PC-3 (cell line): ENCODE data around the gene GATA1. TPM values are rescaled to one million over a fixed set of nuclear protein-coding genes. Genes with fewer than 3 reads are reported as not detected.

Source experiments
- ATAC-seq: fragments of 200-7000 bp; cut with Tn5 transposase; 2 replicates; pipeline ENCODE4 v1.9.1; 2020; ENCODE audit warnings: mild to moderate bottlenecking, moderate library complexity
- BruUV-seq: library from RNA; stranded (reverse); fragments of 400-500 nt; replicated peaks from 2 replicates; lab custom pipeline; 2021; lab: Mats Ljungman, UMichigan
- CTCF ChIA-PET: fragments of 300-600 bp; sonication (Branson Sonifier 250); formaldehyde crosslinking; loops from one replicate; lab custom pipeline; 2022; ENCODE audit warnings: antibody characterized with exemption; lab: Charles Lee
- POLR2A ChIA-PET: fragments of 300-600 bp; sonication (Branson Sonifier 250); formaldehyde crosslinking; loops from one replicate; lab custom pipeline; 2022; ENCODE audit warnings: antibody characterized with exemption; ENCODE audit not compliant: unreplicated experiment; lab: Charles Lee
- DNase-seq: peaks from one replicate; pipeline ENCODE4 v3.0.0-alpha.2; 2015
- H2AFZ ChIP-seq: fragments of 300-600 bp; sonication (generic); 2 replicates; pipeline ENCODE4 v1.6.0; 2016; ENCODE audit warnings: antibody characterized with exemption, low read length
- H3F3A ChIP-seq: fragments of 300-600 bp; sonication (generic); one replicate; pipeline ENCODE4 v1.6.0; 2017; ENCODE audit warnings: antibody characterized with exemption, low read length, control low read depth, mild to moderate bottlenecking; ENCODE audit not compliant: unreplicated experiment
- H3K27ac ChIP-seq: fragments of 300-600 bp; sonication (generic); 2 replicates; pipeline ENCODE4 v1.5.1; 2016; ENCODE audit warnings: mild to moderate bottlenecking, low read length
- H3K27me3 ChIP-seq: fragments of 300-600 bp; sonication (generic); 2 replicates; pipeline ENCODE4 v1.6.1; 2016; ENCODE audit warnings: low read length, mixed read lengths
- H3K36me3 ChIP-seq: fragments of 300-600 bp; sonication (generic); 2 replicates; pipeline ENCODE4 v1.6.1; 2016; ENCODE audit warnings: low read depth, mixed run types, low read length, mixed read lengths
- H3K4me1 ChIP-seq: fragments of 300-600 bp; sonication (generic); 2 replicates; pipeline ENCODE4 v1.5.1; 2016; ENCODE audit warnings: low read length; ENCODE audit not compliant: insufficient read depth
- H3K4me2 ChIP-seq: fragments of 300-600 bp; sonication (generic); 2 replicates; pipeline ENCODE4 v1.6.0; 2016; ENCODE audit warnings: low read length
- H3K4me3 ChIP-seq: fragments of 300-600 bp; sonication (generic); 2 replicates; pipeline ENCODE4 v1.5.1; 2016; ENCODE audit warnings: mild to moderate bottlenecking, low read length, mixed read lengths
- H3K79me2 ChIP-seq: fragments of 300-600 bp; sonication (generic); 2 replicates; pipeline ENCODE4 v1.6.1; 2017; ENCODE audit warnings: low read length, mixed read lengths
- H3K9ac ChIP-seq: fragments of 300-600 bp; sonication (generic); 2 replicates; pipeline ENCODE4 v1.6.0; 2016; ENCODE audit warnings: mild to moderate bottlenecking, low read length
- H3K9me2 ChIP-seq: fragments of 300-600 bp; sonication (generic); replicated peaks from 2 replicates; pipeline ENCODE4 v1.6.1; 2016; ENCODE audit warnings: mixed run types, low read length, mixed read lengths
- H3K9me3 ChIP-seq: fragments of 300-600 bp; sonication (generic); 2 replicates; pipeline ENCODE4 v1.6.1; 2016; ENCODE audit warnings: low read length, mixed read lengths
- H4K20me1 ChIP-seq: fragments of 300-600 bp; sonication (generic); 2 replicates; pipeline ENCODE4 v1.6.1; 2016; ENCODE audit warnings: low read length, mixed read lengths
- CTCF ChIP-seq: fragments of 300-600 bp; sonication (generic); conservative IDR thresholded peaks from 2 replicates; pipeline ENCODE4 v1.5.1; 2017; ENCODE audit warnings: antibody characterized with exemption, low read depth, mild to moderate bottlenecking, low read length
- EZH2 ChIP-seq: fragments of 300-600 bp; sonication (generic); IDR thresholded peaks from one replicate; pipeline ENCODE4 v1.6.1; 2017; ENCODE audit warnings: antibody characterized with exemption, mild to moderate bottlenecking, low read length; ENCODE audit not compliant: unreplicated experiment
- EZH2phosphoT487 ChIP-seq: fragments of 300-600 bp; sonication (generic); IDR thresholded peaks from 2 replicates; pipeline ENCODE4 v1.6.1; 2018; ENCODE audit warnings: mild to moderate bottlenecking, antibody characterized with exemption, low read length, borderline replicate concordance
- intact Hi-C: fragments of 100-400 bp; cut with micrococcal nuclease; formaldehyde crosslinking; loops from 2 replicates; pipeline ENCODE4 v1.9.0; 2023
- total RNA-seq: library from RNA; depleted of rRNA; stranded (reverse); fragments of >200 nt; gene quantifications from 2 replicates; pipeline ENCODE4 v1.2.3, GENCODE V29; 2014

Gene GATA1
- total RNA-seq, 1 experiment from 2014 or later: not detected

- Histone ChIP-seq H3K9me2 (no peaks in the 10 kb centered on the region), H3K4me3 (no peak overlapping the region), H4K20me1 (no peaks in the 10 kb centered on the region), H3K27me3 (no peaks in the 10 kb centered on the region), H3K4me2 (no peak overlapping the region), H3K9ac (no peak overlapping the region), H2AFZ (no peak overlapping the region), H3K9me3 (no peaks in the 10 kb centered on the region), H3K79me2 (no peaks in the 10 kb centered on the region), H3K27ac (no peak overlapping the region), H3K4me1 (no peaks in the 10 kb centered on the region), H3K36me3 (no peaks in the 10 kb centered on the region), H3F3A (no peaks in the 10 kb centered on the region)
- TF ChIP-seq EZH2: no peak
- TF ChIP-seq CTCF: no peak
- TF ChIP-seq EZH2phosphoT487: no peak
- intact Hi-C loops: no loop called here
- ChIA-PET POLR2A (no interaction called here), CTCF (no interaction called here)
- ATAC-seq (no peak), DNase-seq (no peak)
- no TSS peak for BruUV-seq
Measured at GRCh38 chrX:48785186-48785539, 1.2 kb upstream of the GATA1 start.

GRCh38 chrX:48785540-48786214 lies 713 bp upstream of the GATA1 start:
- no peak for ATAC-seq

More at GRCh38 chrX:48785540-48786214, 713 bp upstream of the GATA1 start:
- Histone ChIP-seq H3K79me2 (no peaks in the 10 kb centered on the region), H3F3A (no peaks in the 10 kb centered on the region), H3K9me2 (no peaks in the 10 kb centered on the region), H2AFZ (no peak overlapping the region), H3K27ac (no peak overlapping the region), H3K9me3 (no peaks in the 10 kb centered on the region), H3K36me3 (no peaks in the 10 kb centered on the region), H3K9ac (no peak overlapping the region), H3K4me1 (no peaks in the 10 kb centered on the region), H4K20me1 (no peaks in the 10 kb centered on the region), H3K4me3 (no peak overlapping the region), H3K4me2 (no peak overlapping the region), H3K27me3 (no peaks in the 10 kb centered on the region)
- POLR2A ChIA-PET: no interaction called here
- no TSS peak for BruUV-seq
- intact Hi-C loops: no loop called here
- no peak for DNase-seq
- CTCF ChIA-PET: no interaction called here
- TF ChIP-seq EZH2phosphoT487: no peak
- no peak for TF ChIP-seq EZH2
- no peak for TF ChIP-seq CTCF
